NCI-H1694 (cell line): ENCODE measurements around the gene BCAS1.
"Not testable (repeated sequence)": the region's sequence is repeated elsewhere in the genome, so short reads cannot be mapped to it uniquely, and the experiment has no call there.

ENCODE experiments used
- DNase-seq: peaks from one replicate; lab custom pipeline; 2025; lab: John Stamatoyannopoulos, UW

Gene BCAS1

DNA sequence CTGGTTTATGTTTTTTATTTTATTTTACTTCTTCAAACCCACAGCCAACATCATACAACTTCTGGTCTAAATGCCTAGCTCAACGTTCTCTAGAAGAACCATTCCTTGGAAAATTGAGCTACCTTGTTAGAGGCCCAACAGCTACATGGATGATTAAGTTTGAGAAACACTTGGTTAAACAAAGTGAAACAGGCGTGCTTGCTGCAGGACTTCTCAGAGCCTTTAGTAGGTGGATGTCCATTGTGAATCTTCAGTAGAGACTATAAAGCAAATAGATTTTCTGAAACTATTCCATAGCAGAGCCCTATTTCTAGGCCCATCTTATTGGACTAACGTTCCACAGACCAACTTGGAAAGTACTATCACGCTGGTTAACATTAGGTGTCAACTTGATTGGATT lies 51.3 kb downstream of the BCAS1 start:
- DNase-seq: no peak

DNA sequence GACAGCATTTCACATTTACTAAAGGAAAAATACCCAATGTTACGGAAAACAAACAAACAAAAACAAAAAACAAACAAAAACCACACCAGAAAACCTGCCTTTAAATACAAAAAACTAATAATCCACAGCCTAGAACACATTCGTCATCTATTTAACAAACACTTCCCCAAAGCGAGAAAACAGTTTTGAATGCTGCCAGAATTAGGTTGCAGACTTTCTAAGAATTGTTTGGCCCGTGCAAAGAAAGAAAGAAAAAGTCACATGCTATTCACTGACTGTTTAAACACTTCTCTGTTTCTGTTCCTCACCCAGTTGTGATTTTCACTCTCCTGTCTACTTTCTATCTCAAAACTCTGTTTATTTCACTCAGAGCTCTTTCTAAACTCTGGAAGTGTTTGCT lies 52.5 kb downstream of the BCAS1 start:
- DNase-seq: no peak

DNA sequence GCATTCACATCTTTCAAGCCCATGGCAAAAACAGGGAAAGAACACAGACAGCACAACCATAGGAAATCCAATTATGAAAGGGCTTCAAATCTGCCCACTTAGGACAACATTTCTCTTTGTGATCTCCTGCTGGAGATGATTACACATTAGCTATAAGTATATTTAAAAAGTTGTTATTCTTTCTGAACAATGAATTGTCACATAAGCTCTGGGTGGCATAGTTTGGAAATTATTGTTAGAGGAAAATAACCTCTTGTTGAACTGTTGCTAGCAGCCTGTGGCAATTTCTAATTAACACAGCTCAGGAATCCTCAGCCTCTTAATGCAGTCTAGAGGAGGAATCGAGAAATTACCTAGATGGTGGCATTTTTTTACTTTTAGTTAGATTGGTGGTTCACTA lies 54.9 kb downstream of the BCAS1 start:
- DNase-seq: no peak

DNA sequence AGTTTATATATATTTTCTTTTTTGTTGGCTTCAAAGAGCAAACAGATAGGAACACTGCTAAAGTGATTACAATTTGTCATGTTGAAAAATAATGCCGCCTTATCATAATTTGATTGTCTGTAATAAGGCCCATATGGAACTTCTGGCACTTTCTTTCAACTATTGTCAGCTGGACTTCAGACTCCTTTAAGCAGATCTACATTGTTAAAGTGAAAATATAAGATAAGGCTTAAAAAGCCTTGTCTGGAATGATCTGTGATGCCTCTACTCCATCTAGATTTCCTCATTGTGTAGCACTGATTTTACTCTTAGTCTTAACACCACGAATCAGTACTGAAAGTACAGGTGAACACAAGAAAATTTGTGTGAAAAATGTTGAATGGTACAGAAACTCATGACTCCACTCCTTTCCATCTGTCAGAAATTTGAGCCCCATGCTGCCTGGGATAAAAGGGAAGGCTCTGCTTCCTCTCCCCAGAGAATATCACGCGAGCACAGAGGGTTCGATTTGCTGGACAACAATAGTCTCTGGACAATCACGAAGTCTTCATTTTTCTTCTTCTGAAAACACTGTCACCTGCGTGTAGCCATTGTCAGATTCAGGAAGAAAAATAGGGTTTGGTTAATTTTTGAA lies 56.0 kb downstream of the BCAS1 start:
- DNase-seq: no peak

DNA sequence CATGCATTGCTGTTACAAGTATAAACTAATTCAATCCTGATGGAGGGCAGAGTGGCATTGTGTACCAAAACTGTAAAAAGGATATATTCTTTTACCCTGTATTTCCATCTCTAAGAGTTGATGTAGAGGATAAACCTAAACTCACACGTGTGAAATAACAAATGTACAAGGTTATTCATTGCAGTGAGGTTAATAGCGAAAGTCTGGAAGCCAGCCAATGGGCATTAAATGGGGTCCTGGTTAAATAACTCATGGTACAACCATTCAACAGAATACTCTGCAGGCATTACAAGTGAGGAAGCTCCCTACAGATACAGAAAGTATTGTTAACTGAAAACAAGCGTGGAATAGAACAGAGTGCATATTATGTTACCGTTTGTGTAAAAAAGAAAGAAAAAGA lies 56.9 kb downstream of the BCAS1 start:
- DNase-seq: no peak

DNA sequence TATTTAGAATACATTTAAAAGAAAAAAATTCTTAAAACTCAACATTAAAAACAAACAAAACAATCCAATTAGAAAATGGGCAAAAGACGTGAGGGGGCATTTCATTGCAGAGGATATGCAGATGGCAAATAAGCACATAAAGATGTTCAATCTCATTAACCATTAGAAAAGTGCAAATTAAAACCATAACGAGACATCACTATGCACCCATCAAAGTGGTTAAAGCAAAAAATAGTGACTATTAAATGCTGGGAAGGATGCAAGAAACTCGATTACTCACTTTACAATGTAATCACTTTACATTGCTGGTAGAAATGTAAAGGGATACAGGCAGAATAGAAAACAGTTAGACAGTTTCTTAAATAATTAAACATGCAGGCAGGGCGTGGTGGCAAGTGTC lies 59.0 kb downstream of the BCAS1 start:
- DNase-seq: no peak

DNA sequence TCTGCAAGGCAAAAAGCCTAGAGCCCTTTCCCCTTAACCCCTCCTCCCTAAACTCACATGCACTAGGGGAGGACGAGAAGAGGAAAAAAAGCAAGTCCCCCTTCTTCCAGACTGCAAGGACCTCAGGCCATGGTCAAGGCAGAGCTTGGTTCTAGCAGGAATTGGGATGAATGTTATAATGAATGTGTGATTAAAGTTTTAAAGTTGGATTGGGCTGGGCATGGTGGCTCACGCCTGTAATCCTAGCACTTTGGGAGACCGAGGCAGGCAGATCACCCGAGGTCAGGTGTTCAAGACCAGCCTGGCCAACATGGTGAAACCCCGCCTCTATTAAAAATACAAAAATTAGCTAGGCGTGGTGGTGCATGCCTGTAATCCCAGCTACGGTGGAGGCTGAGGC lies 64.2 kb downstream of the BCAS1 start:
- DNase-seq: not testable (repeated sequence)

DNA sequence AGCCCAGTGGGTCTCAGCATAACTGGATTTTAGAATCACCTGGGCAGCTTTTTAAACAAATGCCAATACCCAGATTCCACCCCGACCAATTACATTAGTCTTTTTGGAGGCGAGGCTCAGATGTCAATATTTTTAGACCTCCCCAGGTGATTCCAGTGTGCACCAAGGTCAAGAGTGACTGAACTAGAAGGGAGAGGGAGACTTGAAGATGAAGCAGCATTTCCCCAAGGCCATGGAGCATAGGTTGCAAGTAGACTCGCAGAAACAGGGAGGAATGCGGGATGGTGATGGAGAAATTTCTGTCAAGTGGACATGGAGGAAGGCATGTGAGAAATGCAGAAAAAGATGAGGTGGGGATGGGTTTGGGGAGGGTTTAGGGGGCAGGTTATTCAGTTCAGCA lies 64.9 kb downstream of the BCAS1 start:
- no peak for DNase-seq

DNA sequence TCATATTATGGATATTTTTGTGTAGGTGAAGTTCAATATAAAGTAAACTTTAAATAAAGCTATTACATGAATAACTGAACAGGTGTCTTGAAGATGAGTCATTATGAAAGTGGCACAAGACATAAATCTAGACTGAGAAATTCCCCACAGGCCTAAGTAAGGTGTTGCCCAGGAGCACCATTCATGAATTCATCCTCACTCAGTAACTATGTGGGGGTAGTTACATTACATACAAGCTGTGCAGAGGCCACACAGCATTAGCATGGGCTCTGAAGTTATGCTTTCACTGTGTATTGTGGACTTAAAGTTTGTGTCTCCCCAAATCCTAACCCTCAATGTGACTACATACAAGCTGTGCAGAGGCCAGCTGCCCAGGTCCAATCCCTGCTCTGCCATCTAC lies 65.9 kb downstream of the BCAS1 start:
- no peak for DNase-seq

DNA sequence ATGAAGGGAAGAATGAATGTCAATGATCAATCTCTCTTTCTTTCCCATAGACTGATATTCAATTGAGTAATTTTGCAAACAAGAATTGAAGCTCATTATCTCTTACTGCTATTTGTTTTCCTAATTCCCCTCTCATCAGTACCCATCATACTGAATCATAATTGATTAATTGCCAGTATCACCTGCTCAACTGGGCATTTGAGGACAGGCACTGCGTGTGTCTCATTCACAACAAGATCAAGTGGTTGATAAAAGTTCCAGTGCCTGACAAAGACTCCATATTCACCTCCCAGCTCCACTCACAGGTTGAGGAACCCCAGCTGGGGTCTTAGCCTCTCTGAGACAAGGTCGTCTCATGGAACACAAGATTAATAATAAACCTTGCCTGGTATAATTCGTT lies 67.7 kb downstream of the BCAS1 start:
- DNase-seq: no peak

DNA sequence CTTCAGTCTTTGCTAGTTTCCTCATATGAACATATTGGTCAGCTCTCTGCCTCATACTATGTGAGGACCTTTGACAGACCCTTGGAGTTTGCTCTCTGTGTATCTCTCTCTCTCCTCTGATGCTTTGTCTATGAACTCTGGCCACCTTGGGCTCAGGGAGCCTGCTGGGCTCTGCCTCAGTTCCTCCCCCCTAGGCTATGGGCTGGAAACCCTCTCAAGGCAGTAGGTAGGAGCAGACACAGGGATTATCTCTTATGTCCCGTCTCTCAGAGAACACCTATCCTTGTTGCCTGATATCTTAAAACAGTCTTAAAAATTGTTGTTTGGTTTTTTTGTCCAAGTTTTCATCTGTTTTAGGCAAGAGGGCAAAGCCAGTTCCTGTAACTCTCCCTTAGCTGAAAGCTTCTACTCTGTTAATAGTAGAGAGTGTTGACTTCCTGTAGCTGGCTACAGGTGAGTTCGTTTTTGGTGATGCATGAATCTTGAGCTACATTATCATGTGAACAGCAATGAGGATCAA lies 68.3 kb downstream of the BCAS1 start:
- no peak for DNase-seq

DNA sequence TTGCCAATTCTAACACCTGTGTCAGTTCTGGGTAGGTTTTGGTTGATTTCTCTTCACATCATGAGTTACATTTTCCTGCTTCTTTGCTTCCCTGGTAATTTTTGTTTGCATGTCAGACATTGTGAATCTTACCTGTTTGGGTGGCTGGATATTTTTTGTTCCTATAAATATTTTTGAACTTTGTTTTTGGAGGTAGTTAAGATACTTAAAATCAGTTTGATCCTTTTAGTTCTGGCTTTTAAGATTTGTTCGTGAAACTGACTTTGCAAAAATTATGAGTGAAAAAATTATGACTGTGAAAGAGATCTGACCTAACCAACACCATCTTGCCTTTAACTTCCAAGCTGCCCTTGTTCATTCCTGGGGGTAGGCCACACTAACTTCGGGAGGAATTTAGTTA lies 69.5 kb downstream of the BCAS1 start:
- DNase-seq: no peak

DNA sequence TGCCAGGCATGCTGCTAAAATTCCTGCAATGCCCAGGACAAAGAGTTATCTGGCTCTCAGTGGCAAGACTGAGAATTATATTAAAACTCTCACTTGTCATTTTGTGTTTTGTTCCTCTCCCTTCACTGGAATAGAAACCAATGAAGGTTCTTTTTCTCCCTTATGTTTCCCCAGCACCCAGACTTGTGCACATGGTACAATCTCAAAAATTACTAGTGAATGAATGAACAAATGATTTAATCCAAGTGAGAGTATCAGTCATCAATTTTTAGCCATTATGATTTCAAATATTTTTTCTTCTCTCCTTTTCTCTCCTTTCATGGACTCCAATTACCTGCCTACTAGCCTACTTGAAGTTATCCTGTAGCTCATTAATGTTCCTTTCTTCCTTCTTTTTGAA lies 70.1 kb downstream of the BCAS1 start:
- DNase-seq: no peak

DNA sequence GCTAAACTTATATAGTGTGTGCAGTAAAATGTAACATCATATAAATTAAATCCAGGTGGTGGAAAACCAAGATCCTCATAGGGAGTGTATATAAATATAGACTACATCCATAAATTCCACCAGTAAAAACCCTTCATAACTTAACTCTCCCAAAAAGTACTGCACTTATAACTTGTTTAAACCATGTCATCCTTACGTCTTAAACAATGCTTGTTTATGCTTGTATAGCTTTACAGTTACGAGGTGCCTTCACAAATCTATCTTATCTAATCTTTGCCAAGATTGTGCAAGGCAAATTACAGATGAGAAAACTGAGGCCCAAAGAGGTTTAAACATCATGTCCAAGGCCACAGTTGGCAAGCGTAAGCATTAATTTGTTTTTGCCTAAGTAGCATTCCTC lies 71.3 kb downstream of the BCAS1 start:
- DNase-seq: no peak

DNA sequence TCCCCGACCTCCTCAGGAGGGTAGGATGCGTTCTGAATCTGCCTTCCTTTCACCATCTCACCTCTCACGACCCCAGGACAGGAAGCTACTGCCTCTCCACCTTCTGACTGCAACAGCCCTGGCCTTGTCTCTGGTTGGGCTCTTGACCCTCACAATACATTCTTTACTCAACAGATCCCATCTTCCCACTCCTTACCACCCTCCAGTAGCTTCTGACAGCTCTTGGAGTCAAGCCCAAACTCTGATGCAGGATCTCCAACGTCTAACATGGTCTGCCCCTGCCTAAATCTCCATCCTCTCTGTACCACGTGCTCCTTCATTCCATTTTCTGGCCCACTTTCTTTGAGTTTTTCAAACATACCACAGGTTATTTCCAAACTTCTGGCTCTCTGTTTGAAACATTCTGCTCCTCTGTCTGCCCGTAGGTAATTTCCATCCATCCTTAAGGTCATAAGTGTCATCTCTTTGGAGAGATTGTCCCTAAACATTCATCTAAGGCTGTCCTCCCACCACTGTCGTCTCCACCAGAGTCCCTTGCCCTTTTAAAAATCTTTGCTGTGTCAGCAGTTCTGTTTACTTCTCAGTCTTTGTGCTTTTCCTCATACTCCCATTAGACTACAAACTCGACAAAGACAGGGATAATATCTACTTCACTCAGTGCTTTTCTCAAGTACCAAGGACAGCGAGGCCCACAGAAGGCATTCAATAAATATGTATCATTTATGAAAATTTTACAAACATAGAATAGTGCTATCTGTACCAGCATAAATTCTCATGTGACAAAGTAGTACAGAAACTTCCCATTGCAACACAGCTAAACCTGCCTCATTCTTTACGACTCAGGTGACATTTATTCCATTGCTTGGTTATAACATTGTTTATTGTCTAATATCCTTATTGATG lies 73.6 kb downstream of the BCAS1 start:
- DNase-seq: no peak

DNA sequence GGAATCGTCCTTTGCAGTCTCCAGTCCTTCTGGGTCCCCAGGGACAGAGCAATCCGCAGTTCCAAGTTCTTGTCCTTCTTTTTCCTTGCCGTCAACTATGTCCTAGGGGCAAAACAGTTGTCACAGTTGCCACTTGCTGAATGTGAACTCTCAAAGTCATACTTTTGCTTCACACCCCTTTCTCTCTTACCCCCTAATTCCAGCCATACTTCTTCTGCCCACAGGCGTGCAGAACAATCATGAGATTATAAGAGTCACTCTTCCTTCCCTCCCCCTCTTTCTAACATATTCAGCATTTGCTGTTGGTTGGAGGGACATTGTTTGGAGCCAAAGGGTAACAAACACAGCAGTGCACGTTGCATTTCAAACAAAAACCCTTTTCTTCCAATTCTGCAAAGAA lies 74.4 kb downstream of the BCAS1 start:
- no peak for DNase-seq

DNA sequence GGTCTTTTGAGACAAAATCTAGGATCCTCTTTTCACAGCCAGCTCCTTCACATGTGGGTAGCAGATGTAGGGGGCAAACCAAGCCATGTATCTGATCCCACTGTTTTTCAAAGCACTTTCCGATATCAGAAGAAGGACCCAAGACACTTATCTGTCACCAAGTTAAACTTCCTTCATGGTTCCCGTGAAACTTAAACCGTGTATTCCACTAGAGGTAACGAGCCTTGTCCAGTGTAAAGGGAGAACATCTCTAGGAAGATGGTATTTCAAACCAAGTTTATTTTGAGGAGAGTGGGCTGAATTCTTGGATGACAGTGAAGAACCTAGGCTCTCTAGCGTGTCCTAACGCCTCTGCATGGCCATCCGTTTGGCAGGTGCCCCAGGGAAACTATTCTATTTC lies 76.3 kb downstream of the BCAS1 start:
- DNase-seq: no peak

DNA sequence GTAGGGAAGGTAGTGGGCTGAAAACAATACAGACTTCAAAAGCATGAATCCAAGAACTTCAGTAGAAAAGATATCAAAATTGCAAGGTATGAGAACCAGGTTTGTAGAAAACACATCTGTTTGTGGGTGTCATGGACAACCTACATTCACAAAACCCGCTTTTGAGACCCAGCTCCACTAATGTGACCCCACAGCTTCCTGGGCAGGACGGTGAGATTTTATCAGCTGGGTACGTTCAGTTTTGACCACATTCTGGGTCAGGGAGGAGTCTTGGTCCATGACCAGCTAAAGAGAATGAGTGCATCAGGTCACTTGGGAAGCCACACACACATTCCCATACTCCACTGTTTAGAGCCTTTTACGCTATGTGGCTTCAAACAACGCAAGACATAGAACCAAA lies 77.1 kb downstream of the BCAS1 start:
- no peak for DNase-seq

DNA sequence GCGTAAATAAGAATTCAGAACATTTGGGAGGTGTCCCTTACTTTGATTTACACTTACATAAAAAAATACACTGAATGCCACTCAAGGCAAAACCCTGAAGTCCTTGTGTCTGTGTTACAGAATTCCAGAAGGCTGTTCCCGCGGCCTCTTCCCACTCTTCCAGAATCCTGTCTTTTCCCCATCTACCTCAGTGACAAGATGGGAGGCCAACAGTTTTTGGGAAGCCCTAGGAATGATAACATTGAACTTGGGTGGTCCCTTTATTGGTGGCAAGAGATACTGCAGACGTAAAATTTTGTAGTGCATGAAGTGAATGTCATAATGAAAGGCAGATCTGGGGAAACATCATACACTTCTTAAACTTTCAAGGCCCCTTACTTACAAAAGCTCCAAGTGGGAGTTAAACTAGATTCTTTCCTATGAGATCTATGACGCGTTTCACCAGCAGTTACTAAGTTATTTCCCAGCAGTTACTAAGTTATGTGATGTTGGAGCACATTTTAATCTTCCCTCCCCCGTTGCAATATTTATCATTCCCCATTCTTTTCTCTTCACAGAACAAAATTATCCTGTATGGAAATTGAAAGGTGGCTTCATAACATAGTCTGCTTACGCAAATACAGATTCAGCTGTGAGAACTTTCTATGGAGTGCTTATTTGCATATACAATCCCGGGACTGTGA lies 79.5 kb downstream of the BCAS1 start:
- no peak for DNase-seq

DNA sequence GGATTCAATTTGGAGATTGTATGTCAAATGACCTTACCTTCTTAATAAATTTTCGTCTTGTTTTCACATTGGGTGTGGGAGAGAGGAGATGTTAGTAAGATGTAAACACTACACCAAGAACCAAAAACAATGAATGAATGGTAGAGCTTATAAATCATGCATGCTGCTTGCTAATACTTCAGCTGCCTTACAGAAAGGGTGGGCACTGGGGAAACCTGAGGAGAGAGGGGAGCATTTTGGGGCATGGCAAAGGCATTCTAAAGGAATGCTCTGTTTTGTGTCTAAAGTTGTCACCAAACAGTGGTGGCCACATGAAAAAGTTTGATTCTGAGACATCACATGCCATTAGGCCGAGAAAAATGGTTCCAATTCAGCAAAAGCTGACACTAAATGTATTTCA lies 80.4 kb downstream of the BCAS1 start:
- DNase-seq: no peak

DNA sequence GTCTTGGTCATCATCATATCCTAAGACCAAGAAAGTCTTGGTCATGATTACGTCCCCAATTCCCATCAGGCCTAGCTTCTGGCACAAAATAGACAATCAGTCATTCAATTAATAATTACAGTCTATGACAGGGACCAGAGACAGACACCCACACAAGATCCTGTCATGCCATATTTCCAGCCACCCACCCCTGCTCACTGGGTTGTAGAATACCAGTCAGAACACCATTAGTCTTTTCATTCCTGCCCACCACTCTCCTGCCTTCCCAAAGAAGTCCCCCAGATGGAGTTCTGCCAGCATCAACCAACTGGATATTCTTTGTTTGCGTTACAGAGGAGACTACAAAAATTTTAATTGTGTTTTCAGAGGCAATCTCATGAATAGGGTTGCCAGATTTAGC lies 81.0 kb downstream of the BCAS1 start:
- DNase-seq: no peak

DNA sequence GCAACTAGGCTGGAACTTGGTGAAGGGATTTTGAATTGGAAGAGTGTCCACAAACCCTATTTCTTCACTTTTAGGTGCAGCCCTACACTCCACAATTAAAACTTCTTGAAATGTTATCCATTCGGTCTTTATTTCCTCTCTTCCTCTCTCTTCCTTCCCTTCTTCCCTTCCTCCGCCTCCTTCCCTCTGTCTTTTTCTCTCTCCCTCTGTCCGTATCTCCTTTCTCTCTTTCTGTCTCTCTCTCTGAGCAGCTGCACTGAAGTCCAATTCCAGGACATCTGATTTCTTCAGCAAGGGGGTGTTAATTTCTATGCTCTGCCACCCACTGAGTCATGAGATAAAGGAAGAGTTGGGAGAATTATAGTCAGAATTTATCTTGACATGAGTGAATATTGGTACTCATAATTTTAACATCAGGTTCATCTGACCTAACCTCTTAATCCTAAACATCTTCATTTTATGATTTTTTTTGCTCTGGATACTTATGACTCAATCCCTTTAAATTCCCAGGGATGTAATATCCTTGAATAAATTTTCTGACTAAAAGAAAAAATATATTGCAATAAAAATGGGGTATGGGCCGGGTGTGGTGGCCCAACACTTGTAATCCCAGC lies 84.2 kb downstream of the BCAS1 start:
- DNase-seq: no peak

DNA sequence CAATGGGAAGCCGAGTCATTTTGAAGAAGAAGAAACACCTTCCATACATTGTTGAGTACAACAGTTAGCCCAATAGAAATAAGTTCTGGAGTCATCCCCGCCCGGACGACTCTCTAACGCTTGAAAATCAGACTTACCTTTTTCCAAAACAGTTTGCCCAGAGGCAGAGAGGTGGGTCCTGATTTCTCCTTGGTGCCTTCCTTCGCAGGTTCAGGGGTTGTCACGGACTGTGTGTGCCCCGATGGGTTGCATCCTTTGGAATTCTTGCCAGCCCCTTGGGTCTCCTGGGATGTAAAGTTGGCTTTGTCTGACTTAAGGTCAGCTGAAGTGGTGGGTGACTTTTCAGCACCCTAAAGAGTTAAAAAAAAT lies 85.3 kb downstream of the BCAS1 start:
- no peak for DNase-seq
